ENCODE measurements around the gene CHI3L2.

Gene CHI3L2

GRCh38 chr1:111242805-111243523 is 15.5 kb downstream of the CHI3L2 start:
- Histone ChIP-seq H3K27me3 (ENCODE audit: control insufficient read depth, insufficient read depth, low read length) (no peaks in the 10 kb centered on the region), H3K4me3 (ENCODE audit: low read length) (no peak overlapping the region), H3K9ac (ENCODE audit: low read length) (no peak overlapping the region), H3K4me1 (ENCODE audit: control insufficient read depth, low read depth, low read length) (no peaks in the 10 kb centered on the region), H3K36me3 (ENCODE audit: control insufficient read depth, low read depth, low read length) (no peaks in the 10 kb centered on the region), H3K9me3 (ENCODE audit: control insufficient read depth, low read depth, low read length) (no peaks in the 10 kb centered on the region), H3K27ac (ENCODE audit: low read length) (no peak overlapping the region)

GRCh38 chr1:111247125-111247838 is 19.8 kb downstream of the CHI3L2 start:
- no peak overlapping the region for H3K9ac ChIP-seq (ENCODE audit: low read length)
- no peaks in the 10 kb centered on the region for H3K9me3 ChIP-seq (ENCODE audit: control insufficient read depth, low read depth, low read length)
- no peak overlapping the region for H3K27ac ChIP-seq (ENCODE audit: low read length)
- H3K27me3 ChIP-seq (ENCODE audit: control insufficient read depth, insufficient read depth, low read length): no peaks in the 10 kb centered on the region
- no peaks in the 10 kb centered on the region for H3K4me1 ChIP-seq (ENCODE audit: control insufficient read depth, low read depth, low read length)
- no peak overlapping the region for H3K4me3 ChIP-seq (ENCODE audit: low read length)
- H3K36me3 ChIP-seq (ENCODE audit: control insufficient read depth, low read depth, low read length): no peaks in the 10 kb centered on the region

- no peaks in the 10 kb centered on the region for H3K9me3 ChIP-seq (ENCODE audit: control insufficient read depth, low read depth, low read length)
- no peaks in the 10 kb centered on the region for H3K36me3 ChIP-seq (ENCODE audit: control insufficient read depth, low read depth, low read length)
- H3K4me3 ChIP-seq (ENCODE audit: low read length): no peak overlapping the region
- no peaks in the 10 kb centered on the region for H3K4me1 ChIP-seq (ENCODE audit: control insufficient read depth, low read depth, low read length)
- no peaks in the 10 kb centered on the region for H3K27me3 ChIP-seq (ENCODE audit: control insufficient read depth, insufficient read depth, low read length)
- H3K9ac ChIP-seq (ENCODE audit: low read length): no peak overlapping the region
- H3K27ac ChIP-seq (ENCODE audit: low read length): no peak overlapping the region
These were observed 22.4 kb downstream of the CHI3L2 start for GRCh38 chr1:111249960-111250359.

- H3K4me1 ChIP-seq (ENCODE audit: control insufficient read depth, low read depth, low read length): no peaks in the 10 kb centered on the region
- no peak overlapping the region for H3K9ac ChIP-seq (ENCODE audit: low read length)
- no peaks in the 10 kb centered on the region for H3K27me3 ChIP-seq (ENCODE audit: control insufficient read depth, insufficient read depth, low read length)
- no peaks in the 10 kb centered on the region for H3K9me3 ChIP-seq (ENCODE audit: control insufficient read depth, low read depth, low read length)
- no peak overlapping the region for H3K27ac ChIP-seq (ENCODE audit: low read length)
- H3K4me3 ChIP-seq (ENCODE audit: low read length): no peak overlapping the region
- H3K36me3 ChIP-seq (ENCODE audit: control insufficient read depth, low read depth, low read length): no peaks in the 10 kb centered on the region
These were observed 24.1 kb downstream of the CHI3L2 start for GRCh38 chr1:111251570-111251969.

- H3K4me3 ChIP-seq (ENCODE audit: low read length): no peak overlapping the region
These were observed 25.3 kb downstream of the CHI3L2 start for GRCh38 chr1:111252786-111253185.

GRCh38 chr1:111253876-111254275 is 26.4 kb downstream of the CHI3L2 start:
- Histone ChIP-seq H3K4me1 (ENCODE audit: control insufficient read depth, low read depth, low read length) (no peaks in the 10 kb centered on the region), H3K27ac (ENCODE audit: low read length) (no peak overlapping the region), H3K4me3 (ENCODE audit: low read length) (no peak overlapping the region), H3K9ac (ENCODE audit: low read length) (no peak overlapping the region), H3K27me3 (ENCODE audit: control insufficient read depth, insufficient read depth, low read length) (no peaks in the 10 kb centered on the region), H3K36me3 (ENCODE audit: control insufficient read depth, low read depth, low read length) (no peaks in the 10 kb centered on the region), H3K9me3 (ENCODE audit: control insufficient read depth, low read depth, low read length) (no peaks in the 10 kb centered on the region)

More at GRCh38 chr1:111252786-111253185, 25.3 kb downstream of the CHI3L2 start:
- Histone ChIP-seq H3K9me3 (ENCODE audit: control insufficient read depth, low read depth, low read length) (no peaks in the 10 kb centered on the region), H3K4me1 (ENCODE audit: control insufficient read depth, low read depth, low read length) (no peaks in the 10 kb centered on the region), H3K27me3 (ENCODE audit: control insufficient read depth, insufficient read depth, low read length) (no peaks in the 10 kb centered on the region), H3K9ac (ENCODE audit: low read length) (no peak overlapping the region), H3K36me3 (ENCODE audit: control insufficient read depth, low read depth, low read length) (no peaks in the 10 kb centered on the region), H3K27ac (ENCODE audit: low read length) (no peak overlapping the region)

- no peaks in the 10 kb centered on the region for H3K9me3 ChIP-seq (ENCODE audit: control insufficient read depth, low read depth, low read length)
These were observed 29.6 kb downstream of the CHI3L2 start for GRCh38 chr1:111256988-111257658.

GRCh38 chr1:111267801-111268508 is 40.4 kb downstream of the CHI3L2 start:
- H3K4me3 ChIP-seq (ENCODE audit: low read length): no peak overlapping the region
- H3K27ac ChIP-seq (ENCODE audit: low read length): no peak overlapping the region
- H3K36me3 ChIP-seq (ENCODE audit: control insufficient read depth, low read depth, low read length): no peaks in the 10 kb centered on the region
- peaks cover 22% of the 10 kb centered on the region for H3K27me3 ChIP-seq (ENCODE audit: control insufficient read depth, insufficient read depth, low read length)
- H3K4me1 ChIP-seq (ENCODE audit: control insufficient read depth, low read depth, low read length): peaks cover 14% of the 10 kb centered on the region
- no peaks in the 10 kb centered on the region for H3K9me3 ChIP-seq (ENCODE audit: control insufficient read depth, low read depth, low read length)
- H3K9ac ChIP-seq (ENCODE audit: low read length): no peak overlapping the region

More at GRCh38 chr1:111256988-111257658, 29.6 kb downstream of the CHI3L2 start:
- no peak overlapping the region for H3K4me3 ChIP-seq (ENCODE audit: low read length)
- no peaks in the 10 kb centered on the region for H3K36me3 ChIP-seq (ENCODE audit: control insufficient read depth, low read depth, low read length)
- H3K27me3 ChIP-seq (ENCODE audit: control insufficient read depth, insufficient read depth, low read length): no peaks in the 10 kb centered on the region
- H3K4me1 ChIP-seq (ENCODE audit: control insufficient read depth, low read depth, low read length): no peaks in the 10 kb centered on the region
- no peak overlapping the region for H3K27ac ChIP-seq (ENCODE audit: low read length)
- no peak overlapping the region for H3K9ac ChIP-seq (ENCODE audit: low read length)

GRCh38 chr1:111269825-111270406 is 42.4 kb downstream of the CHI3L2 start:
- no peak overlapping the region for H3K27ac ChIP-seq (ENCODE audit: low read length)
- H3K36me3 ChIP-seq (ENCODE audit: control insufficient read depth, low read depth, low read length): no peaks in the 10 kb centered on the region
- no peaks in the 10 kb centered on the region for H3K9me3 ChIP-seq (ENCODE audit: control insufficient read depth, low read depth, low read length)
- H3K27me3 ChIP-seq (ENCODE audit: control insufficient read depth, insufficient read depth, low read length): peaks cover 22% of the 10 kb centered on the region
- no peak overlapping the region for H3K9ac ChIP-seq (ENCODE audit: low read length)
- peaks cover 14% of the 10 kb centered on the region for H3K4me1 ChIP-seq (ENCODE audit: control insufficient read depth, low read depth, low read length)
- H3K4me3 ChIP-seq (ENCODE audit: low read length): no peak overlapping the region

- no peaks in the 10 kb centered on the region for H3K36me3 ChIP-seq (ENCODE audit: control insufficient read depth, low read depth, low read length)
These were observed 43.4 kb downstream of the CHI3L2 start for GRCh38 chr1:111270771-111271463.

More at GRCh38 chr1:111270771-111271463, 43.4 kb downstream of the CHI3L2 start:
- H3K27me3 ChIP-seq (ENCODE audit: control insufficient read depth, insufficient read depth, low read length): peaks cover 22% of the 10 kb centered on the region
- H3K9me3 ChIP-seq (ENCODE audit: control insufficient read depth, low read depth, low read length): no peaks in the 10 kb centered on the region
- H3K9ac ChIP-seq (ENCODE audit: low read length): no peak overlapping the region
- H3K27ac ChIP-seq (ENCODE audit: low read length): no peak overlapping the region
- peaks cover 14% of the 10 kb centered on the region for H3K4me1 ChIP-seq (ENCODE audit: control insufficient read depth, low read depth, low read length)
- peak overlapping the region; percentile 72 for H3K4me3 ChIP-seq (ENCODE audit: low read length)
